ENCODE results near the gene PTPRM. TPM values are rescaled to one million over a fixed set of nuclear protein-coding genes. Genes with fewer than 3 reads are reported as not detected.

Gene PTPRM
- total and polyA plus RNA-seq, 2 experiments from 2014 or later: 30.9 to 62.8 TPM

DNA sequence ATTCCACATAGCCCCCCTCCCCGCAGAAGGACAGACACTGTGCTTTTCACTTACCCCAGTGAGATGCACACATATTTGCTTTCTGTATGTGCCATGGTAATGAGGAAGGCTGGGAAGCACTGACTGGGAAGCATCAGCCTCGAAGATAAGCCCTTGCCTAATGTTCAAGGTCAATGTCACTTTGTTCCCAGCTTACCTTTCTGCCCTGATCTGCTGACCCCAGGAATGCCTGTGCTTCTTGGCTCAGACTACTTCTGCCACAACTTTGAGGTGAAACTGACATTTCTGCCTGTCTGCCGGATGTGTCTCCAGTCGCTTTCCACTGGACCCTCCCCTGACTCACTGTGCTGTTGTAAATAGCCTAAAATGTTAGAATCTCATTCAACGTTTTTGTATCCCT lies 183.8 kb downstream of the PTPRM start:
- no peak overlapping the region for H2AFZ ChIP-seq
- 94% methylated on average over 4 to 5 of the region's 5 CpGs for WGBS, 2 experiments (ENCODE audit: low coverage in 1 of 2, low lambda C conversion rate in 2 of 2, missing lambda C conversion rate in 2 of 2)
- H3F3A ChIP-seq (ENCODE audit: insufficient read depth): no peaks in the 10 kb centered on the region
- H3K27ac ChIP-seq: no peak overlapping the region
- no peaks in the 10 kb centered on the region; the same call in 1 of the 2 replicates for H3K79me2 ChIP-seq (ENCODE audit: insufficient read depth)
- no peak for DNase-seq
- H3K9me2 ChIP-seq (ENCODE audit: insufficient read depth): no peaks in the 10 kb centered on the region
- H4K20me1 ChIP-seq (ENCODE audit: insufficient read depth): no peaks in the 10 kb centered on the region
- no peak for TF ChIP-seq EZH2phosphoT487 (IDR thresholded peaks at IDR 0.05; ENCODE audit: insufficient read depth, low read depth)
- no peak for TF ChIP-seq EZH2 (IDR thresholded peaks at IDR 0.05; ENCODE audit: insufficient read depth, poor library complexity, severe bottlenecking)
- H3K4me2 ChIP-seq (ENCODE audit: unreplicated experiment): no peak overlapping the region
- no peaks in the 10 kb centered on the region for H3K27me3 ChIP-seq (replicated peaks; ENCODE audit: insufficient read depth)
- H3K36me3 ChIP-seq (ENCODE audit: low read depth): no peaks in the 10 kb centered on the region
- H3K9me3 ChIP-seq (ENCODE audit: low read depth): no peaks in the 10 kb centered on the region
- no peak overlapping the region for H3K9ac ChIP-seq
- in situ Hi-C loops (cut with MboI): no loop called here
- no peak overlapping the region for H3K4me3 ChIP-seq
- H3K4me1 ChIP-seq (ENCODE audit: insufficient read depth): no peaks in the 10 kb centered on the region

DNA sequence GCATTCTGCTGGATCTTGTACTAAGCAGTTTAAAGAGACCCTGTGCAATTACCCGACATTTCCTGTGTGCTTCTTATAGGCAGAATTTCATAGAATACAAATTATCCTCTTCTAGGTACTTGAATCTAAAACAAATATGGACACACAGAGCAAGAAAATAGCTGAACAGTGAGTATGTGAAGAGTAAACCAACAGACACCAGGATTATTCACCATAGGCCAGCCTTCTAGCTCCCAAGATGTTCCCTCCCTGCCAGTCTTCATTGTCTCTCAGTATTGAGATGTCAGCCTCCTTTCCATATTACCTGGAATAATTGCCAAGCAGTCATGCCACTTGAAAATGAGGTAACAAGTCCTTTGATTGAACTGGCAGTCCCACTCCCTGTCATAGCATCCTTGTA lies 187.1 kb downstream of the PTPRM start:
- in situ Hi-C loops (cut with MboI): no loop called here

DNA sequence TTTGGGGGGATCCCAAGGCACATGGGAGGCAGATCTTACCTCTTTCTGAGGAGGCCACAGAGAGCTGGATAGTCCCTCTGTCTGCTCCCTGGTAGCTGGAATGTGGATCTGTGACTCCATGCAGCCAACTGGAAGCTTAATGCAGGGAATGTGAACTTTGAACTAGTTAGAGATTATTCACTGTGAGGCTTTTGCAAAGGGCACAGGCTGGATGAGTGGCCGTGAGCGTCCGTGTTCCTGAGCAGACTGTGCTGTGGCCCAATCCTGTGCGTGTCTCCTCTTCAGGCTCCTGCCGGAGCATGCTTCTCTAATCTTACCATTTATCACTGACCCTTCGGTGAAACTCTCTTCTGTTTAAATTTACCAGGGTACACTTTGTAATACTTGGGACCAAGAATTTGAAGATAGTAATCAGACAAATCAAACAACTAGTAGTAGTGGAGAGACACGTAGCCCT lies 187.6 kb downstream of the PTPRM start:
- Histone ChIP-seq H3K27me3 (replicated peaks; ENCODE audit: insufficient read depth) (no peaks in the 10 kb centered on the region), H3K4me2 (ENCODE audit: unreplicated experiment) (no peak overlapping the region), H4K20me1 (ENCODE audit: insufficient read depth) (no peaks in the 10 kb centered on the region), H3K9me2 (ENCODE audit: insufficient read depth) (no peaks in the 10 kb centered on the region), H3K27ac (no peak overlapping the region), H3K79me2 (ENCODE audit: insufficient read depth) (no peaks in the 10 kb centered on the region), H3K36me3 (ENCODE audit: low read depth) (no peaks in the 10 kb centered on the region), H3K4me3 (no peak overlapping the region), H3K9ac (no peak overlapping the region), H3K9me3 (ENCODE audit: low read depth) (no peaks in the 10 kb centered on the region), H2AFZ (no peak overlapping the region), H3K4me1 (ENCODE audit: insufficient read depth) (peaks cover 10% of the 10 kb centered on the region), H3F3A (ENCODE audit: insufficient read depth) (no peaks in the 10 kb centered on the region)
- TF ChIP-seq EZH2 (IDR thresholded peaks at IDR 0.05; ENCODE audit: insufficient read depth, poor library complexity, severe bottlenecking) (no peak), EZH2phosphoT487 (IDR thresholded peaks at IDR 0.05; ENCODE audit: insufficient read depth, low read depth) (no peak)
- no peak for DNase-seq
- WGBS, 2 experiments (ENCODE audit: low coverage in 1 of 2, low lambda C conversion rate in 2 of 2, missing lambda C conversion rate in 2 of 2): 96 to 98% methylated on average over 7 of the region's 7 CpGs
- in situ Hi-C loops (cut with MboI): no loop called here

More for the DNA sequence above, 187.1 kb downstream of the PTPRM start:
- H4K20me1 ChIP-seq (ENCODE audit: insufficient read depth): no peaks in the 10 kb centered on the region
- DNase-seq: no peak
- WGBS, 2 experiments (ENCODE audit: low coverage in 1 of 2, low lambda C conversion rate in 2 of 2, missing lambda C conversion rate in 2 of 2): 95 to 98% methylated on average over 1 of the region's 1 CpG
- H3K27ac ChIP-seq: no peak overlapping the region
- H3K27me3 ChIP-seq (replicated peaks; ENCODE audit: insufficient read depth): no peaks in the 10 kb centered on the region
- H2AFZ ChIP-seq: no peak overlapping the region
- H3K4me1 ChIP-seq (ENCODE audit: insufficient read depth): peaks cover 10% of the 10 kb centered on the region
- H3K36me3 ChIP-seq (ENCODE audit: low read depth): no peaks in the 10 kb centered on the region
- H3F3A ChIP-seq (ENCODE audit: insufficient read depth): no peaks in the 10 kb centered on the region
- H3K9me3 ChIP-seq (ENCODE audit: low read depth): no peaks in the 10 kb centered on the region
- TF ChIP-seq EZH2 (IDR thresholded peaks at IDR 0.05; ENCODE audit: insufficient read depth, poor library complexity, severe bottlenecking) (no peak), EZH2phosphoT487 (IDR thresholded peaks at IDR 0.05; ENCODE audit: insufficient read depth, low read depth) (no peak)
- H3K4me3 ChIP-seq: no peak overlapping the region
- H3K9ac ChIP-seq: no peak overlapping the region
- H3K79me2 ChIP-seq (ENCODE audit: insufficient read depth): no peaks in the 10 kb centered on the region
- no peaks in the 10 kb centered on the region for H3K9me2 ChIP-seq (ENCODE audit: insufficient read depth)
- H3K4me2 ChIP-seq (ENCODE audit: unreplicated experiment): no peak overlapping the region

DNA sequence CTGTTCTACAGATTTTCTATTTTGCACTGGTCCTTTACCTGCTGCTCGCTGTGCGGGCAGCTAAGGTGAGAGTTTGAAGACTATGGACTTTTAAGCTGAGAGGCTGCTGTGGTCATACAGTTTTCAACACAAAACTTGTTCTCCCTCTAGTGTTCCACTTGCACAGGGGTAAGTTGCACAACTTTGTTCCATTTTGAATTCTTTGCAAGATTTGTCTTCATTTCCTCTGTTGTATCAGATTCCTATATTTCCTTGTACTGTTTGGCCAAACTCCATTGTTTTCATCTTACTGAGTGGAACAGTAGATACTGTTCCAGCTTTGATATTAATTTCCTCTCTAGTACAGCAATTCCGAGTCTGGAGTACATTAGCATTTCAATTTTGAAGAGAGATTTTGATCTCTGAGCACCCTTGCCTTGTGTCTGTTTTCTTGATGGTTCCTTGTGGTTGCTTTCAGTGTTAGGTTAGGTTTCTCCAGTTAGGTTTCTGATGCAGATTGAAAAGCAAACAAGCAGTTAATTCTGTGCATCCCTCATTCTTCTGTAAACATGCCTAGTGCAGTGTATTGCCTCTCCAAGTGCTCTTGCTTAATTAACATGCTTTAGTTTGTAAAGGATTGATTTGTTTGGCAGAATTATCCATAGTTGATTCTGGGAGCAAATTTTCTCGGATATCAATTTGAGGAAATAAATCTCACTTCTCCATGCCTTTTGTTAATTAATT lies 188.8 kb downstream of the PTPRM start:
- H3K36me3 ChIP-seq (ENCODE audit: low read depth): no peaks in the 10 kb centered on the region
- H3K4me3 ChIP-seq: no peak overlapping the region
- no peak overlapping the region for H3K27ac ChIP-seq
- no peaks in the 10 kb centered on the region for H3K27me3 ChIP-seq (replicated peaks; ENCODE audit: insufficient read depth)
- no peaks in the 10 kb centered on the region for H3K9me2 ChIP-seq (ENCODE audit: insufficient read depth)
- TF ChIP-seq EZH2phosphoT487 (IDR thresholded peaks at IDR 0.05; ENCODE audit: insufficient read depth, low read depth) (no peak), EZH2 (IDR thresholded peaks at IDR 0.05; ENCODE audit: insufficient read depth, poor library complexity, severe bottlenecking) (no peak)
- in situ Hi-C loops (cut with MboI): no loop called here
- no peak overlapping the region for H3K9ac ChIP-seq
- H3F3A ChIP-seq (ENCODE audit: insufficient read depth): no peaks in the 10 kb centered on the region
- H2AFZ ChIP-seq: no peak overlapping the region
- H3K9me3 ChIP-seq (ENCODE audit: low read depth): no peaks in the 10 kb centered on the region
- no peak overlapping the region for H3K4me2 ChIP-seq (ENCODE audit: unreplicated experiment)
- H3K4me1 ChIP-seq (ENCODE audit: insufficient read depth): peaks cover 10% of the 10 kb centered on the region
- no peaks in the 10 kb centered on the region for H4K20me1 ChIP-seq (ENCODE audit: insufficient read depth)
- WGBS, 2 experiments (ENCODE audit: low coverage in 1 of 2, low lambda C conversion rate in 2 of 2, missing lambda C conversion rate in 2 of 2): 84 to 85% methylated on average over 4 of the region's 4 CpGs
- H3K79me2 ChIP-seq (ENCODE audit: insufficient read depth): no peaks in the 10 kb centered on the region
- peak; percentile 23 for DNase-seq
